G401.6 (cell line): Measurements from ENCODE around the gene SRPX2.
"Not testable (repeated sequence)": the region's sequence is repeated elsewhere in the genome, so short reads cannot be mapped to it uniquely, and the experiment has no call there.

Experiments used
- FAIRE-seq: peaks from 2 replicates; lab custom pipeline; 2012; peaks lifted over from hg19 to GRCh38; lab: Jason Lieb, UNC

SRPX2 gene

GRCh38 chrX:100696699-100697351 lies 52.8 kb downstream of the SRPX2 start:
- no peak for FAIRE-seq

GRCh38 chrX:100698551-100698950 lies 54.6 kb downstream of the SRPX2 start:
- no peak for FAIRE-seq

- no peak for FAIRE-seq
Observed at GRCh38 chrX:100700809-100701208, 56.8 kb downstream of the SRPX2 start.

GRCh38 chrX:100704581-100705203 lies 60.7 kb downstream of the SRPX2 start:
- FAIRE-seq = no peak

- no peak for FAIRE-seq
Observed at GRCh38 chrX:100710816-100711215, 66.8 kb downstream of the SRPX2 start.

GRCh38 chrX:100717363-100717762 lies 73.4 kb downstream of the SRPX2 start:
- no peak for FAIRE-seq

- FAIRE-seq = no peak
Observed at GRCh38 chrX:100719139-100719538, 75.1 kb downstream of the SRPX2 start.

GRCh38 chrX:100720301-100720700 lies 76.3 kb downstream of the SRPX2 start:
- no peak for FAIRE-seq

- no peak for FAIRE-seq
Observed at GRCh38 chrX:100721328-100721727, 77.3 kb downstream of the SRPX2 start.

- not testable (repeated sequence) for FAIRE-seq
Observed at GRCh38 chrX:100724006-100724405, 80.0 kb downstream of the SRPX2 start.
